Smooth muscle cell (in vitro differentiated cells): ENCODE results near the gene TPRG1. TPM values are rescaled to one million over a fixed set of nuclear protein-coding genes. Genes with fewer than 3 reads are reported as not detected.

Source experiments
- DNase-seq: peaks from one replicate; lab custom pipeline; 2025; ENCODE audit not compliant: unreplicated experiment; lab: John Stamatoyannopoulos, UW
- H2AFZ ChIP-seq: fragments of 200-600 bp; sonication (generic); 2 replicates; pipeline ENCODE4 v1.6.0; 2016; ENCODE audit warnings: antibody characterized with exemption, low read depth, mild to moderate bottlenecking
- H3F3A ChIP-seq: fragments of 200-600 bp; sonication (generic); 2 replicates; pipeline ENCODE4 v1.6.0; 2017; ENCODE audit warnings: antibody characterized with exemption, low read depth
- H3K27ac ChIP-seq: fragments of 200-600 bp; sonication (generic); 2 replicates; pipeline ENCODE4 v1.5.1; 2016; ENCODE audit warnings: low read depth, mild to moderate bottlenecking
- H3K27me3 ChIP-seq: fragments of 200-600 bp; sonication (generic); 2 replicates; pipeline ENCODE4 v1.6.1; 2016; ENCODE audit warnings: low read depth, mild to moderate bottlenecking
- H3K36me3 ChIP-seq: fragments of 200-600 bp; sonication (generic); 2 replicates; pipeline ENCODE4 v1.5.1; 2016; ENCODE audit warnings: low read depth
- H3K4me1 ChIP-seq: fragments of 200-600 bp; sonication (generic); 2 replicates; pipeline ENCODE4 v1.5.1; 2016; ENCODE audit warnings: low read depth
- H3K4me2 ChIP-seq: fragments of 200-600 bp; sonication (generic); 2 replicates; pipeline ENCODE4 v1.6.0; 2016; ENCODE audit warnings: mild to moderate bottlenecking
- H3K4me3 ChIP-seq: fragments of 200-600 bp; sonication (generic); 2 replicates; pipeline ENCODE4 v1.5.1; 2016; ENCODE audit warnings: mild to moderate bottlenecking
- H3K79me2 ChIP-seq: fragments of 200-600 bp; sonication (generic); 2 replicates; pipeline ENCODE4 v1.6.0; 2016; ENCODE audit warnings: low read depth, mild to moderate bottlenecking
- H3K9ac ChIP-seq: fragments of 200-600 bp; sonication (generic); 2 replicates; pipeline ENCODE4 v1.6.0; 2016; ENCODE audit warnings: low read depth
- H3K9me3 ChIP-seq: fragments of 200-600 bp; sonication (generic); replicated peaks from 2 replicates; pipeline ENCODE4 v1.5.1; 2016; ENCODE audit warnings: low read depth
- H4K20me1 ChIP-seq: fragments of 200-600 bp; sonication (generic); 2 replicates; pipeline ENCODE4 v1.6.0; 2016; ENCODE audit warnings: low read depth
- CTCF ChIP-seq: fragments of 200-600 bp; sonication (generic); IDR thresholded peaks from 2 replicates; pipeline ENCODE4 v1.5.1; 2017; ENCODE audit warnings: borderline replicate concordance, mild to moderate bottlenecking, antibody characterized with exemption; ENCODE audit not compliant: insufficient read depth, poor library complexity, severe bottlenecking
- WGBS: methylation state at CpG from one replicate; pipeline ENCODE4 v1.1.7; 2016; ENCODE audit warnings: low lambda C conversion rate; 5-methylcytosine and 5-hydroxymethylcytosine counted together
- polyA plus RNA-seq: library from polyadenylated mRNA; unstranded; fragments of >200 nt; fragmentation: Nextera tagmentation; extraction: Ambion mirVana; gene quantifications from 2 replicates; pipeline ENCODE4 v1.2.1, GENCODE V29; 2016
- total RNA-seq: library from RNA; depleted of rRNA; stranded (reverse); fragments of >200 nt; gene quantifications from 2 replicates; pipeline ENCODE4 v1.2.3, GENCODE V29; 2014

TPRG1 gene
- total and polyA plus RNA-seq, 2 experiments from 2014 or later = 0.65 to 3.2 TPM

DNA sequence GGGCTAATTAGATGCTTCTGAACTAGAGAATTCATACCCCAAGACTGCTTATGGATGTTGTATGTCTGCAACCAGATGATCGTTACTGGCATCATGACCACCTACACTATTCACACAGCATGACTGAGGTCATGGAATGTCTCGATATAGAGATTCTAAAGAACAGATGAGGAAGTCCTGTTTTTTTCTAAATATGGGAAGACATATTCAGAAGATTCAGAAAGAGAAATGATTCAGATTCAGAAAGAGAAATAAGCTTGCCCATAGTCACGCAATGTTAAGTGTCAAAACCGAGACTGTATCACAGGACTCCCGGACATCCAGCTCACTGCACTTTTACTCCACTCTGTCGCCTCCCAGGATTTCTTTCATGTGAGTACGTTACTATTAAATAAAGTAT, 136.2 kb downstream of the TPRG1 start:
- 54% methylated on average over 7 of the region's 7 CpGs for WGBS
- TF ChIP-seq CTCF = no peak
- peaks cover 6% of the 10 kb centered on the region for H3F3A ChIP-seq

GRCh38 chr3:189308608-189309007, 136.8 kb downstream of the TPRG1 start:
- Histone ChIP-seq H2AFZ (no peak overlapping the region), H3K9ac (no peak overlapping the region), H3K36me3 (no peaks in the 10 kb centered on the region), H3K4me2 (peak overlapping the region; percentile 76), H3K4me3 (no peak overlapping the region), H4K20me1 (no peaks in the 10 kb centered on the region), H3K27ac (peak overlapping the region; percentile 85), H3K4me1 (peaks cover 15% of the 10 kb centered on the region), H3K9me3 (no peaks in the 10 kb centered on the region), H3F3A (peaks cover 6% of the 10 kb centered on the region), H3K79me2 (no peaks in the 10 kb centered on the region), H3K27me3 (no peaks in the 10 kb centered on the region)
- DNase-seq = no peak
- no peak for TF ChIP-seq CTCF

More for the DNA sequence above, 136.2 kb downstream of the TPRG1 start:
- Histone ChIP-seq H3K9me3 (no peaks in the 10 kb centered on the region), H3K9ac (no peak overlapping the region), H3K4me1 (peaks cover 15% of the 10 kb centered on the region), H3K4me3 (no peak overlapping the region), H2AFZ (no peak overlapping the region), H3K79me2 (no peaks in the 10 kb centered on the region), H3K36me3 (no peaks in the 10 kb centered on the region), H3K27ac (peak overlapping the region; percentile 85), H3K27me3 (no peaks in the 10 kb centered on the region), H4K20me1 (no peaks in the 10 kb centered on the region), H3K4me2 (peak overlapping the region; percentile 76)
- no peak for DNase-seq

- peaks cover 15% of the 10 kb centered on the region for H3K4me1 ChIP-seq
- no peaks in the 10 kb centered on the region for H3K27me3 ChIP-seq
- H3F3A ChIP-seq = peaks cover 6% of the 10 kb centered on the region
- H3K27ac ChIP-seq = peak overlapping the region; percentile 85
- H3K36me3 ChIP-seq = no peaks in the 10 kb centered on the region
- no peaks in the 10 kb centered on the region for H3K79me2 ChIP-seq
- H2AFZ ChIP-seq = peak overlapping the region; percentile 14
- no peak for DNase-seq
- TF ChIP-seq CTCF = no peak
- peak overlapping the region; percentile 76 for H3K4me2 ChIP-seq
- 31% methylated on average over 6 of the region's 6 CpGs for WGBS
- no peaks in the 10 kb centered on the region for H3K9me3 ChIP-seq
- no peak overlapping the region for H3K4me3 ChIP-seq
- H3K9ac ChIP-seq = peak overlapping the region; percentile 16
- H4K20me1 ChIP-seq = no peaks in the 10 kb centered on the region
Measured at GRCh38 chr3:189309400-189309975, 137.7 kb downstream of the TPRG1 start.

DNA sequence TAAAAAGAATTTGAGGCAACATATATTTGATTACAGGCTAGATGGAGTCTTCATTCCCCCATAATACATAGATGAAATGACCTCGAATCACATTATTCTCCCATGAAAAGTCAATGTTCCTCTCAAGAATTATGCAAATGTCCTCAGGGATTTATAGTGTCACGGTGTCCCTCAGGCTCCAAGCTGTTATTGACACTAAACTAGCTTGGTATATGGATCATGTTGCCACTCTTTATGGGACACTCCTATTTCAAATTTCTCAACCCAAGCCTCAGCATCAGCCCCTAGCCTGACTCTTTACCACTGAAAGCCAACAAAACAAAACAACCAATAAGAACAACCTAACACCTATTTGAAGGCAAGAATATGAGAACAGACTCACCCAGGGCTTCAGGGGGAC, 139.8 kb downstream of the TPRG1 start:
- Histone ChIP-seq H3K4me3 (no peak overlapping the region), H3F3A (peaks cover 6% of the 10 kb centered on the region), H3K4me1 (peaks cover 15% of the 10 kb centered on the region), H3K36me3 (no peaks in the 10 kb centered on the region), H3K27ac (no peak overlapping the region), H4K20me1 (no peaks in the 10 kb centered on the region), H3K4me2 (no peak overlapping the region), H3K79me2 (no peaks in the 10 kb centered on the region), H3K9me3 (no peaks in the 10 kb centered on the region), H2AFZ (no peak overlapping the region), H3K9ac (no peak overlapping the region), H3K27me3 (no peaks in the 10 kb centered on the region)
- 96% methylated on average over 2 of the region's 2 CpGs for WGBS
- no peak for DNase-seq
- no peak for TF ChIP-seq CTCF
